Caco-2 (cell line): ENCODE measurements around the gene ZNF90. TPM values are rescaled to one million over a fixed set of nuclear protein-coding genes. Genes with fewer than 3 reads are reported as not detected.
"Not testable (repeated sequence)": the region's sequence is repeated elsewhere in the genome, so short reads cannot be mapped to it uniquely, and the experiment has no call there.

Source experiments
- BruUV-seq: library from RNA; stranded (reverse); fragments of 400-500 nt; replicated peaks from 2 replicates; lab custom pipeline; 2021; lab: Mats Ljungman, UMichigan
- CTCF ChIA-PET: fragments of 300-600 bp; sonication (Branson Sonifier 250); formaldehyde crosslinking; loops from one replicate; lab custom pipeline; 2022; ENCODE audit warnings: antibody characterized with exemption; lab: Charles Lee
- POLR2A ChIA-PET: fragments of 300-600 bp; sonication (Branson Sonifier 250); formaldehyde crosslinking; loops from one replicate; lab custom pipeline; 2022; ENCODE audit warnings: antibody characterized with exemption; lab: Charles Lee
- DNase-seq, 2 experiments: peaks; one replicate each; pipeline versions ENCODE4 v3.0.0 to v3.0.0-alpha.2; 2020 to 2022
- H3K27me3 ChIP-seq: replicated peaks from 2 replicates; pipeline ENCODE4 v1.6.0; 2011; ENCODE audit warnings: low read length; ENCODE audit not compliant: control insufficient read depth, insufficient read depth
- H3K36me3 ChIP-seq: 2 replicates; pipeline ENCODE4 v1.5.1; 2011; ENCODE audit warnings: low read length; ENCODE audit not compliant: control insufficient read depth, insufficient read depth
- H3K4me1 ChIP-seq: fragments of 250-450 bp; sonication (Bioruptor Pico); 2 replicates; pipeline ENCODE4 v1.5.1; 2020; ENCODE audit warnings: mild to moderate bottlenecking
- H3K4me3 ChIP-seq: 2 replicates; pipeline ENCODE4 v1.5.1; 2011; ENCODE audit warnings: low read depth, mild to moderate bottlenecking, control low read depth, low read length
- H3K9me3 ChIP-seq: fragments of 250-450 bp; sonication (Bioruptor Pico); 2 replicates; pipeline ENCODE4 v1.5.1; 2020; ENCODE audit warnings: mild to moderate bottlenecking, moderate library complexity
- H3K27ac Mint-ChIP-seq: one replicate; pipeline ENCODE4 v1.8.0; 2022; ENCODE audit warnings: mixed read lengths; ENCODE audit not compliant: unreplicated experiment
- H3K27me3 Mint-ChIP-seq: one replicate; pipeline ENCODE4 v1.8.0; 2022; ENCODE audit warnings: mixed read lengths; ENCODE audit not compliant: insufficient read depth, unreplicated experiment
- H3K36me3 Mint-ChIP-seq: one replicate; pipeline ENCODE4 v1.8.0; 2022; ENCODE audit warnings: mild to moderate bottlenecking, mixed read lengths; ENCODE audit not compliant: insufficient read depth, unreplicated experiment
- H3K4me1 Mint-ChIP-seq: one replicate; pipeline ENCODE4 v1.8.0; 2022; ENCODE audit warnings: low read depth, mixed read lengths; ENCODE audit not compliant: unreplicated experiment
- H3K4me3 Mint-ChIP-seq: one replicate; pipeline ENCODE4 v1.8.0; 2022; ENCODE audit warnings: mild to moderate bottlenecking, moderate library complexity, mixed read lengths; ENCODE audit not compliant: unreplicated experiment
- H3K9me3 Mint-ChIP-seq: one replicate; pipeline ENCODE4 v1.8.0; 2022; ENCODE audit warnings: mixed read lengths; ENCODE audit not compliant: unreplicated experiment
- intact Hi-C: fragments of 100-400 bp; cut with micrococcal nuclease; formaldehyde crosslinking; loops from one replicate; pipeline ENCODE4 v1.10.0; 2022; ENCODE audit not compliant: unreplicated experiment
- total RNA-seq: library from RNA; stranded (reverse); gene quantifications from 2 replicates; pipeline ENCODE4 v1.2.3, GENCODE V29; 2022
- TF ChIP-seq, protein P1 (sequence below), 2 experiments: fragments of 200-600 bp in 1 of 2; IDR thresholded peaks; 1 replicate in 1 of 2; 2 replicates in 1 of 2; pipeline versions ENCODE4 v1.5.1 to v1.8.0; 2011 to 2022; ENCODE audit warnings: antibody characterized with exemption in 1 of 2, control low read depth in 1 of 2, inconsistent platforms in 1 of 2, low read depth in 1 of 2, low read length in 1 of 2, mild to moderate bottlenecking in 1 of 2, moderate library complexity in 1 of 2; ENCODE audit not compliant: insufficient read depth in 1 of 2, severe bottlenecking in 1 of 2, unreplicated experiment in 1 of 2

Gene ZNF90
- total RNA-seq, 1 experiment from 2014 or later: 7.1 TPM

DNA sequence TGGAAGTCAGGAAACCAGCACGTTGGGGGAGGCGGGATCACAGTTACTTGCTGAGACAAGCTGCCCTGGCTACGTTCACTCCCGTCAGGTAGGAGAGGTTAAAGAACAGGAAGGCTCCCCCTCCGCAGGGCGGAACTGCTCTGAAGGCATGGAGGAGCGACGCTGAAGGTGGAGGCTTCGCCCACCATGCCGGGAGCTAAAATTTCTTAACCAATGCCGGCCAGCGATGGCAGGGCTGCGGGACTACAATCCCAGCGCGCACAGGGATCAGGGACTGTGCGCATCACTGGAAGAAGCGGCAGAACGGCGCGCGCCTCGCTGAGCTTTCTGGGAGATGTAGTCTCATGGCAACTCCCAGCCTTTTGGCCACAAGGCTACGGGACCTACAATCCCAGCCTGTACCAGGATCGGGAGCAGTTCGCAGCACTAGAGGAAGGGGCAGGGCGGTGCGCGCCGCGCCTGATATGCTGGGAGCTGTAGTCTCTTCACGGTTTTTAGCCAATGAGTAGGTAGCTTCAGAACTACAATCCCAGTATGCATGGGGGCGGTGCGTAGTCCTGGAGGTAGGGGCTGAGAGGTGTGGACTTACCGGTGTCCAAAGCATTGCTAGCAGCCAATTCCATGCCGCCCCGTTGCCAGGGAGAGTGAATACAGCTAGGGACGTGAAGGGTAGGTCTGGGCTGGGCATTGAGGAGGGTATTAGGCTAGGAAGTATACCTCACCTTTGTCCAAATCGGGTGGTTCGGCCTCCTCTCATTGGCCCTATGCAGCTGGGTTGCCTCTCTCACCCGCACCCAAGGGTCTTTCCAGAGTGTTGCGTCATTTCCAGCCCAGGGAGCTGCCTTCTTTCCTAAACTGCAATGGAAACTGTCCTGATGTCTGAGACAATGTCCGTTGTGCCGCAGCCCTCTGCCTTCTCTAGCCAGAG lies 25.7 kb upstream of the ZNF90 start:
- peak overlapping the region; percentile 90 for H3K27ac Mint-ChIP-seq
- Histone ChIP-seq H3K4me3 (peak overlapping the region; percentile 47), H3K4me1 (no peaks in the 10 kb centered on the region), H3K9me3 (no peaks in the 10 kb centered on the region), H3K27me3 (no peaks in the 10 kb centered on the region), H3K36me3 (no peaks in the 10 kb centered on the region)
- BruUV-seq: no TSS peak
- POLR2A ChIA-PET: interaction anchor here (0.6 to 1.3 kb wide), 5 partner anchors 13 to 187 kb away, joined by 3 to 12 read pairs (median 4); partner anchors contain the start of genes ZNF253, ZNF682, ZNF90 and ZNF93
- CTCF ChIA-PET: no interaction called here
- H3K4me3 Mint-ChIP-seq: peak overlapping the region; percentile 89
- TF ChIP-seq, protein P1, sequence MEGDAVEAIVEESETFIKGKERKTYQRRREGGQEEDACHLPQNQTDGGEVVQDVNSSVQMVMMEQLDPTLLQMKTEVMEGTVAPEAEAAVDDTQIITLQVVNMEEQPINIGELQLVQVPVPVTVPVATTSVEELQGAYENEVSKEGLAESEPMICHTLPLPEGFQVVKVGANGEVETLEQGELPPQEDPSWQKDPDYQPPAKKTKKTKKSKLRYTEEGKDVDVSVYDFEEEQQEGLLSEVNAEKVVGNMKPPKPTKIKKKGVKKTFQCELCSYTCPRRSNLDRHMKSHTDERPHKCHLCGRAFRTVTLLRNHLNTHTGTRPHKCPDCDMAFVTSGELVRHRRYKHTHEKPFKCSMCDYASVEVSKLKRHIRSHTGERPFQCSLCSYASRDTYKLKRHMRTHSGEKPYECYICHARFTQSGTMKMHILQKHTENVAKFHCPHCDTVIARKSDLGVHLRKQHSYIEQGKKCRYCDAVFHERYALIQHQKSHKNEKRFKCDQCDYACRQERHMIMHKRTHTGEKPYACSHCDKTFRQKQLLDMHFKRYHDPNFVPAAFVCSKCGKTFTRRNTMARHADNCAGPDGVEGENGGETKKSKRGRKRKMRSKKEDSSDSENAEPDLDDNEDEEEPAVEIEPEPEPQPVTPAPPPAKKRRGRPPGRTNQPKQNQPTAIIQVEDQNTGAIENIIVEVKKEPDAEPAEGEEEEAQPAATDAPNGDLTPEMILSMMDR (IDR thresholded peaks at IDR 0.05; ENCODE audit: insufficient read depth in 1 of 2, low read depth in 1 of 2, low read length in 1 of 2, severe bottlenecking in 1 of 2, unreplicated experiment in 1 of 2): no peak
- intact Hi-C loops: loop anchor here (1.0 kb wide), 2 partner anchors 13 to 25 kb away; partner anchors contain the start of genes ZNF682 and ZNF90
- H3K27me3 Mint-ChIP-seq: no peaks in the 10 kb centered on the region
- peak; percentile 88 to 96 for DNase-seq
- H3K9me3 Mint-ChIP-seq: no peaks in the 10 kb centered on the region
- peaks cover 9% of the 10 kb centered on the region for H3K36me3 Mint-ChIP-seq
- H3K4me1 Mint-ChIP-seq: no peaks in the 10 kb centered on the region

DNA sequence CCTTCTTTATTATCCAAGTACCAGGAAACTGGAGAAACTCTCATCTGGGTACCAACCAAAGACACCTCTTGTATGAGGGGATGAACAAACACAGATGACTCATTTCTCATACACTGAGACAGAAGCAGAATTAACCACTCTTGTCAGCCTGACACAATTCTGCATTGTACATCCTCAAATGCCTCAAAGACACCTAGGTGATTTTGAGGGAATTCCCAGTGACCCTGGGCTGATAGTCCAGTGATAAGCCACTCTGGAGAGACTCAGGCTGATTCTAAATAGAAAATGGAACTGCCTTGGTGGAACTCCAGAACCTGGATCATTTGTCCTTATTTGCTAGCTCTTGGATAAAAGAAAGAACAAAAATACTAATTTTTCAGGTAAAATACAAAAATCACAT lies 19.1 kb upstream of the ZNF90 start:
- H3K4me1 ChIP-seq, CTCF ChIA-PET, DNase-seq, H3K9me3 Mint-ChIP-seq, intact Hi-C loops, H3K27ac Mint-ChIP-seq, H3K4me3 ChIP-seq, POLR2A ChIA-PET, BruUV-seq, H3K36me3 ChIP-seq, H3K27me3 ChIP-seq, H3K27me3 Mint-ChIP-seq, H3K36me3 Mint-ChIP-seq, H3K9me3 ChIP-seq, H3K4me3 Mint-ChIP-seq, H3K4me1 Mint-ChIP-seq: not testable (repeated sequence)

DNA sequence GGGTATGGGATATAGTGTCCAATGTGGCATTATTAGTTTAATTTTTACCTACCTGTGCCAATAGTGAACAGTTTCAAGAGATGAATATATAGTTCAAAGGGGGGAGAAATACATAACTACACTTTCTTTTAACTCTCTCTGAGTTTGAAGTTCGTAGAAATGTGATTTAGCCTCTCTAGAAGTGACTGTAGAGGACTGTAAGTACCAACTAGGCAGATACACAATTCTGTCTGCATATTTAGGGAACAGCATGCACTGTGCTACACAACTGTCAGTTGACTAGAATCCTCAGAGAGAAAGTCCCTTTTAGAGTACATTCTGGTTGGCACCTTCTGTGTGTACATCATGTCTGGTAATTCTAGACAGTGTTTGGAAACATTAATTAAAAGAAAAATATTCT lies 17.5 kb upstream of the ZNF90 start:
- CTCF ChIA-PET: no interaction called here
- DNase-seq: no peak
- TF ChIP-seq, protein P1 (IDR thresholded peaks at IDR 0.05; ENCODE audit: insufficient read depth in 1 of 2, low read depth in 1 of 2, low read length in 1 of 2, severe bottlenecking in 1 of 2, unreplicated experiment in 1 of 2): no peak
- no peak overlapping the region for H3K27ac Mint-ChIP-seq
- POLR2A ChIA-PET: no interaction called here
- no peaks in the 10 kb centered on the region for H3K27me3 Mint-ChIP-seq
- no peaks in the 10 kb centered on the region for H3K36me3 Mint-ChIP-seq
- H3K4me1 Mint-ChIP-seq: no peaks in the 10 kb centered on the region
- Histone ChIP-seq H3K4me1 (no peaks in the 10 kb centered on the region), H3K36me3 (no peaks in the 10 kb centered on the region), H3K4me3 (no peak overlapping the region), H3K9me3 (no peaks in the 10 kb centered on the region), H3K27me3 (no peaks in the 10 kb centered on the region)
- H3K9me3 Mint-ChIP-seq: peaks cover 9% of the 10 kb centered on the region
- intact Hi-C loops: no loop called here
- no peak overlapping the region for H3K4me3 Mint-ChIP-seq
- BruUV-seq: no TSS peak
